GM12892 (cell line): ENCODE results near the gene MMAB.

ENCODE experiments used
- POLR2A ChIP-seq: IDR thresholded peaks from 2 replicates; pipeline ENCODE4 v1.6.1; 2011; ENCODE audit warnings: low read depth, low read length, control low read depth
- TAF1 ChIP-seq: IDR thresholded peaks from 2 replicates; pipeline ENCODE4 v1.6.1; 2011; ENCODE audit warnings: low read depth, mild to moderate bottlenecking, control low read depth, low read length, borderline replicate concordance

- no peak for TF ChIP-seq POLR2A
- TF ChIP-seq TAF1, result no peak
These were observed 15.9 kb upstream of the MMAB start for GRCh38 chr12:109589240-109589590.
